A673 (cell line): ENCODE measurements around the gene MAL. TPM values are rescaled to one million over a fixed set of nuclear protein-coding genes. Genes with fewer than 3 reads are reported as not detected.

Experiments
- BruUV-seq: library from RNA; stranded (reverse); fragments of 400-500 nt; replicated peaks from 2 replicates; lab custom pipeline; 2021; lab: Mats Ljungman, UMichigan
- CTCF ChIA-PET: fragments of 300-600 bp; sonication (Branson Sonifier 250); formaldehyde crosslinking; loops from one replicate; lab custom pipeline; 2022; ENCODE audit warnings: antibody characterized with exemption; lab: Charles Lee
- POLR2A ChIA-PET: fragments of 300-600 bp; sonication (Branson Sonifier 250); formaldehyde crosslinking; loops from one replicate; lab custom pipeline; 2022; ENCODE audit warnings: antibody characterized with exemption; ENCODE audit not compliant: low non-redundant PET; lab: Charles Lee
- DNase-seq: peaks from one replicate; pipeline ENCODE4 v3.0.0-alpha.2; 2015; ENCODE audit warnings: low spot score
- H3K27ac ChIP-seq: fragments of 200-600 bp; sonication (generic); 2 replicates; pipeline ENCODE4 v1.5.1; 2016; ENCODE audit warnings: mixed run types, low read depth, mild to moderate bottlenecking, mixed read lengths, antibody characterized with exemption, low read length; ENCODE audit not compliant: poor library complexity, severe bottlenecking
- H3K27me3 ChIP-seq: fragments of 200-600 bp; sonication (generic); replicated peaks from 2 replicates; pipeline ENCODE4 v1.6.1; 2017; ENCODE audit warnings: mixed run types, low read depth, mild to moderate bottlenecking, mixed read lengths, antibody characterized with exemption, low read length; ENCODE audit not compliant: insufficient read depth, poor library complexity
- H3K36me3 ChIP-seq: fragments of 200-600 bp; sonication (generic); 2 replicates; pipeline ENCODE4 v1.6.1; 2016; ENCODE audit warnings: mixed run types, mild to moderate bottlenecking, mixed read lengths, antibody characterized with exemption, low read length; ENCODE audit not compliant: insufficient read depth, poor library complexity, severe bottlenecking
- H3K4me1 ChIP-seq: fragments of 200-600 bp; sonication (generic); 2 replicates; pipeline ENCODE4 v1.6.1; 2017; ENCODE audit warnings: mixed run types, mild to moderate bottlenecking, mixed read lengths, antibody characterized with exemption, low read length; ENCODE audit not compliant: insufficient read depth, poor library complexity, severe bottlenecking
- H3K4me3 ChIP-seq: fragments of 200-600 bp; sonication (generic); 2 replicates; pipeline ENCODE4 v1.5.1; 2016; ENCODE audit warnings: low read depth, mixed run types, mild to moderate bottlenecking, mixed read lengths, low read length; ENCODE audit not compliant: poor library complexity, severe bottlenecking
- H3K9me3 ChIP-seq: fragments of 200-600 bp; sonication (generic); 2 replicates; pipeline ENCODE4 v1.6.1; 2016; ENCODE audit warnings: mixed run types, low read depth, mild to moderate bottlenecking, mixed read lengths, antibody characterized with exemption, low read length; ENCODE audit not compliant: poor library complexity, severe bottlenecking
- CTCF ChIP-seq: fragments of 300-800, 200-600 bp; sonication (generic); conservative IDR thresholded peaks from 2 replicates; pipeline ENCODE4 v1.5.1; 2017; ENCODE audit warnings: low read depth, mild to moderate bottlenecking, antibody characterized with exemption, low read length, moderate library complexity, mixed read lengths
- EZH2 ChIP-seq: fragments of 200-600 bp; sonication (generic); IDR thresholded peaks from 2 replicates; pipeline ENCODE4 v1.6.1; 2017; ENCODE audit warnings: borderline replicate concordance, low read depth, mild to moderate bottlenecking, mixed read lengths, antibody characterized with exemption, low read length; ENCODE audit not compliant: poor library complexity, severe bottlenecking
- intact Hi-C: fragments of 100-400 bp; cut with micrococcal nuclease; formaldehyde crosslinking; loops from one replicate; pipeline ENCODE4 v1.10.0; 2022; ENCODE audit not compliant: unreplicated experiment
- total RNA-seq: library from RNA; stranded (reverse); gene quantifications from 2 replicates; pipeline ENCODE4 v1.2.3, GENCODE V29; 2021

Gene MAL
- total RNA-seq, 1 experiment from 2014 or later = not detected

DNA sequence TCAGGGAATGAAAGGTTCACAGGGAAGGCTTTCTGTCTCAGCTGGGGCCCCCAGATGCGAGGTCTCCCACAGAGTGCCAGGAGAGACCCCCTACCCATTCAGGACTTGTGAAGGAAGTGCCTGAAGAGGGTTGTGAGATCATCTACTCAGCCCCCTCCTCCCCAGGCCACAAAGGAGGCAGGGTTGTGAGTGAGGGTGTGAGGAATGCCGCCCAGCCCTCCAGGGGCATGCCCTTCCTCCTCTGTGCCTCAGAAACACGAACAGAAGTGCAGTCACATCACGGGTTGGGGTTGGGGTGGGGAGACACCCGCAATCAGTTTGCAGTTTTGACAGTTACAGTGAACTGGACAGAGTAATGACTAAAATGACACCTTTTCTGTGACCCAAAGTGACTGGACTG, 5.0 kb downstream of the MAL start:
- Histone ChIP-seq H3K4me3 (no peak overlapping the region), H3K27ac (no peak overlapping the region), H3K36me3 (no peaks in the 10 kb centered on the region), H3K9me3 (no peaks in the 10 kb centered on the region), H3K4me1 (no peaks in the 10 kb centered on the region), H3K27me3 (peaks cover 79% of the 10 kb centered on the region)
- no peak for TF ChIP-seq EZH2
- no peak for TF ChIP-seq CTCF
- intact Hi-C loops = no loop called here
- CTCF ChIA-PET = no interaction called here
- no TSS peak for BruUV-seq
- POLR2A ChIA-PET = no interaction called here
- no peak for DNase-seq

DNA sequence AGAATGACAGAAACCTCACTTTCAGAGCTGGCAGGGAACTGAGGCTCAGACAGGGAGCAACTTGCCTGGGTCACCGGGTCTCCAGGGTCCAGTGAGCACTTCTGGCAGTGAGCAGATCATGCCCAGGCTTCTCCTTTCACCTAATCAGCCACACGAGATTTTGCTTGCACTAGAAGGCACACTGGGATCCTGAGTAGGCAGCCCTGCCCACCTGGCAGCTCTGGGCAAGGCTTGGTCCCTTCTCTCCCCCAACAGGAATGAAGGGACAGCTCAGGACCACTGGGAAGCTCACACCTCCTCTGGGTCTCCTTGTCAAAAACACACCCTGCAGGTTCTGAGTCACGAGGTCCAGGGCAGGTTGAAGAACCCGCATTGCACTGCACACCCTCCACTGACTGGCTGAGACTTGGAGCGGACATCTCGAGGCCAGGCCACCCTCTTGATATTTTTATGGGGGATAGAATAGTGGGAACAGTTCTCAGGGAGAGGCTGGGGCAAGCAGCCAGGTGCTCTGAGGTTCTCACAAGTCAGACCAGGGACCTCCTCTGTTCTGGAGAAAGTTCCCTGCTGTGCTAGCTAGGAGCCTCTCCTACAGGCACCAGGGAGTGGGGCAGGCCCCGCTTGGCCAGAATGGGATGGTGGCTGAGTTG, 5.7 kb downstream of the MAL start:
- POLR2A ChIA-PET = no interaction called here
- intact Hi-C loops = no loop called here
- no peak overlapping the region for H3K27ac ChIP-seq
- H3K27me3 ChIP-seq = peaks cover 72% of the 10 kb centered on the region
- TF ChIP-seq CTCF (no peak), EZH2 (no peak)
- DNase-seq = no peak
- no peaks in the 10 kb centered on the region for H3K9me3 ChIP-seq
- no peaks in the 10 kb centered on the region for H3K4me1 ChIP-seq
- BruUV-seq = no TSS peak
- no peaks in the 10 kb centered on the region for H3K36me3 ChIP-seq
- CTCF ChIA-PET = no interaction called here
- H3K4me3 ChIP-seq = no peak overlapping the region

GRCh38 chr2:95031726-95032116, 6.2 kb downstream of the MAL start:
- Histone ChIP-seq H3K4me3 (no peak overlapping the region), H3K27me3 (peaks cover 68% of the 10 kb centered on the region), H3K36me3 (no peaks in the 10 kb centered on the region), H3K9me3 (no peaks in the 10 kb centered on the region), H3K27ac (no peak overlapping the region), H3K4me1 (no peaks in the 10 kb centered on the region)
- CTCF ChIA-PET = no interaction called here
- BruUV-seq = no TSS peak
- no peak for DNase-seq
- POLR2A ChIA-PET = no interaction called here
- TF ChIP-seq EZH2 (no peak), CTCF (no peak)
- intact Hi-C loops = no loop called here
